Immature natural killer cell (primary cell): ENCODE data around the gene GBA2. TPM values are rescaled to one million over a fixed set of nuclear protein-coding genes. Genes with fewer than 3 reads are reported as not detected.

ENCODE experiments used
- DNase-seq, 3 donors: peaks; one replicate each; pipeline ENCODE4 v3.0.0; 2022; ENCODE audit warnings: mixed read lengths in 1 of 3
- H3K27ac Mint-ChIP-seq, 6 donors: one replicate each; pipeline ENCODE4 v1.8.0; 2020; ENCODE audit warnings: mixed read lengths in 6 of 6, mild to moderate bottlenecking in 5 of 6, inconsistent platforms in 4 of 6, moderate library complexity in 3 of 6
- H3K27me3 Mint-ChIP-seq, 3 donors: one replicate each; pipeline ENCODE4 v1.8.0; 2020 to 2021; ENCODE audit warnings: low read depth in 3 of 3, mild to moderate bottlenecking in 3 of 3, mixed read lengths in 3 of 3, moderate library complexity in 3 of 3, inconsistent platforms in 1 of 3
- H3K36me3 Mint-ChIP-seq, 3 donors: one replicate each; pipeline ENCODE4 v1.8.0; 2020; ENCODE audit warnings: mixed read lengths in 3 of 3, inconsistent platforms in 2 of 3, mild to moderate bottlenecking in 2 of 3
- H3K4me1 Mint-ChIP-seq, 2 donors: one replicate each; pipeline ENCODE4 v1.8.0; 2020; ENCODE audit warnings: inconsistent platforms in 2 of 2, mild to moderate bottlenecking in 2 of 2, mixed read lengths in 2 of 2, moderate library complexity in 1 of 2
- H3K4me3 Mint-ChIP-seq, 5 donors: one replicate each; pipeline ENCODE4 v1.8.0; 2020; ENCODE audit warnings: mild to moderate bottlenecking in 5 of 5, mixed read lengths in 5 of 5, inconsistent platforms in 3 of 5, moderate library complexity in 3 of 5
- H3K9me3 Mint-ChIP-seq, 6 donors: one replicate each; pipeline ENCODE4 v1.8.0; 2020; ENCODE audit warnings: mild to moderate bottlenecking in 6 of 6, mixed read lengths in 6 of 6, inconsistent platforms in 4 of 6, moderate library complexity in 3 of 6
- polyA plus RNA-seq, 3 donors: library from polyadenylated mRNA; unstranded; fragments of 300-500 nt; fragmentation: Illumina TruSeq; gene quantifications; one replicate each; pipeline ENCODE4 v1.2.3, GENCODE V29; 2021

Gene GBA2
- polyA plus RNA-seq, 3 donors from 2014 or later, result 20.3 to 43.3 (median 37.4) TPM

GRCh38 chr9:35714579-35715252, 34.3 kb downstream of the GBA2 start:
- Mint-ChIP-seq H3K4me3 (no peak overlapping the region), H3K27ac (peak overlapping the region in 4 of 6 donors; percentile 40 to 66 (median 48)), H3K27me3 (peaks cover 0 to 7% (median 2%) of the 10 kb centered on the region in 3 donors), H3K9me3 (no peaks in the 10 kb centered on the region), H3K36me3 (peaks cover 32 to 73% (median 40%) of the 10 kb centered on the region in 3 donors), H3K4me1 (no peaks in the 10 kb centered on the region)
- no peak for DNase-seq

- H3K4me1 Mint-ChIP-seq, result no peaks in the 10 kb centered on the region
- peaks cover 26 to 70% (median 35%) of the 10 kb centered on the region in 3 donors for H3K36me3 Mint-ChIP-seq
- H3K4me3 Mint-ChIP-seq, result no peak overlapping the region
- peak overlapping the region in 3 of 6 donors; percentile 5 to 40 (median 39) for H3K27ac Mint-ChIP-seq
- no peaks in the 10 kb centered on the region for H3K9me3 Mint-ChIP-seq
- DNase-seq, result no peak
- H3K27me3 Mint-ChIP-seq, result peaks cover 0 to 5% (median 2%) of the 10 kb centered on the region in 3 donors
Observed at GRCh38 chr9:35714123-35714522, 34.9 kb downstream of the GBA2 start.

GRCh38 chr9:35713578-35713977, 35.5 kb downstream of the GBA2 start:
- H3K36me3 Mint-ChIP-seq, result peaks cover 25 to 75% (median 38%) of the 10 kb centered on the region in 3 donors
- H3K27me3 Mint-ChIP-seq, result peaks cover 0 to 5% (median 2%) of the 10 kb centered on the region in 3 donors
- H3K27ac Mint-ChIP-seq, result peak overlapping the region in 1 of 6 donors; percentile 61
- H3K4me1 Mint-ChIP-seq, result no peaks in the 10 kb centered on the region
- no peak overlapping the region for H3K4me3 Mint-ChIP-seq
- H3K9me3 Mint-ChIP-seq, result no peaks in the 10 kb centered on the region
- DNase-seq, result no peak

GRCh38 chr9:35712762-35713400, 36.1 kb downstream of the GBA2 start:
- Mint-ChIP-seq H3K27ac (no peak overlapping the region), H3K4me3 (no peak overlapping the region), H3K36me3 (peaks cover 21 to 75% (median 42%) of the 10 kb centered on the region in 3 donors), H3K4me1 (no peaks in the 10 kb centered on the region), H3K27me3 (peaks cover 0 to 5% (median 2%) of the 10 kb centered on the region in 3 donors), H3K9me3 (no peaks in the 10 kb centered on the region)
- no peak for DNase-seq

- H3K36me3 Mint-ChIP-seq, result peaks cover 27 to 81% (median 49%) of the 10 kb centered on the region in 3 donors
- H3K4me3 Mint-ChIP-seq, result no peak overlapping the region
- DNase-seq, result no peak
- H3K4me1 Mint-ChIP-seq, result no peaks in the 10 kb centered on the region
- H3K9me3 Mint-ChIP-seq, result no peaks in the 10 kb centered on the region
- H3K27me3 Mint-ChIP-seq, result peaks cover 0 to 2% (median 2%) of the 10 kb centered on the region in 3 donors
- H3K27ac Mint-ChIP-seq, result peak overlapping the region in 2 of 6 donors; percentile 39 to 83
Observed at GRCh38 chr9:35711501-35712428, 37.3 kb downstream of the GBA2 start.

GRCh38 chr9:35710818-35711500, 38.1 kb downstream of the GBA2 start:
- DNase-seq, result no peak
- no peaks in the 10 kb centered on the region for H3K9me3 Mint-ChIP-seq
- H3K27me3 Mint-ChIP-seq, result peaks cover 0 to 2% (median 2%) of the 10 kb centered on the region in 3 donors
- no peaks in the 10 kb centered on the region for H3K4me1 Mint-ChIP-seq
- H3K36me3 Mint-ChIP-seq, result peaks cover 21 to 80% (median 44%) of the 10 kb centered on the region in 3 donors
- peak overlapping the region in 3 of 6 donors; percentile 2 to 39 (median 30) for H3K27ac Mint-ChIP-seq
- H3K4me3 Mint-ChIP-seq, result no peak overlapping the region

GRCh38 chr9:35708146-35708545, 40.9 kb downstream of the GBA2 start:
- no peak for DNase-seq
- H3K4me3 Mint-ChIP-seq, result no peak overlapping the region
- H3K4me1 Mint-ChIP-seq, result no peaks in the 10 kb centered on the region
- H3K36me3 Mint-ChIP-seq, result peaks cover 10 to 76% (median 48%) of the 10 kb centered on the region in 3 donors
- no peaks in the 10 kb centered on the region for H3K9me3 Mint-ChIP-seq
- peaks cover 0 to 2% (median 0%) of the 10 kb centered on the region in 3 donors for H3K27me3 Mint-ChIP-seq
- peak overlapping the region in 2 of 6 donors; percentile 9 to 60 for H3K27ac Mint-ChIP-seq

- no peak overlapping the region for H3K4me3 Mint-ChIP-seq
- DNase-seq, result no peak
- H3K27ac Mint-ChIP-seq, result peak overlapping the region in 2 of 6 donors; percentile 55 to 68
- peaks cover 16 to 77% (median 52%) of the 10 kb centered on the region in 3 donors for H3K36me3 Mint-ChIP-seq
- no peaks in the 10 kb centered on the region for H3K9me3 Mint-ChIP-seq
- H3K4me1 Mint-ChIP-seq, result no peaks in the 10 kb centered on the region
- peaks cover 0 to 2% (median 0%) of the 10 kb centered on the region in 3 donors for H3K27me3 Mint-ChIP-seq
Observed at GRCh38 chr9:35706951-35707350, 42.1 kb downstream of the GBA2 start.

- DNase-seq, result no peak
- no peaks in the 10 kb centered on the region for H3K4me1 Mint-ChIP-seq
- peaks cover 16 to 68% (median 47%) of the 10 kb centered on the region in 3 donors for H3K36me3 Mint-ChIP-seq
- no peak overlapping the region for H3K4me3 Mint-ChIP-seq
- peak overlapping the region in 1 of 6 donors; percentile 58 for H3K27ac Mint-ChIP-seq
- H3K9me3 Mint-ChIP-seq, result no peaks in the 10 kb centered on the region
- peaks cover 0 to 2% (median 0%) of the 10 kb centered on the region in 3 donors for H3K27me3 Mint-ChIP-seq
Observed at GRCh38 chr9:35705836-35706430, 43.1 kb downstream of the GBA2 start.

- H3K27me3 Mint-ChIP-seq, result no peaks in the 10 kb centered on the region
- peaks cover 16 to 62% (median 42%) of the 10 kb centered on the region in 3 donors for H3K36me3 Mint-ChIP-seq
- no peak for DNase-seq
- no peak overlapping the region for H3K4me3 Mint-ChIP-seq
- no peaks in the 10 kb centered on the region for H3K4me1 Mint-ChIP-seq
- H3K9me3 Mint-ChIP-seq, result no peaks in the 10 kb centered on the region
- H3K27ac Mint-ChIP-seq, result peak overlapping the region in 1 of 6 donors; percentile 58
Observed at GRCh38 chr9:35705372-35705771, 43.7 kb downstream of the GBA2 start.

- no peaks in the 10 kb centered on the region for H3K27me3 Mint-ChIP-seq
- H3K9me3 Mint-ChIP-seq, result no peaks in the 10 kb centered on the region
- no peak for DNase-seq
- no peaks in the 10 kb centered on the region for H3K4me1 Mint-ChIP-seq
- H3K36me3 Mint-ChIP-seq, result peaks cover 16 to 56% (median 40%) of the 10 kb centered on the region in 3 donors
- no peak overlapping the region for H3K4me3 Mint-ChIP-seq
- peak overlapping the region in 2 of 6 donors; percentile 28 to 41 for H3K27ac Mint-ChIP-seq
Observed at GRCh38 chr9:35703906-35704672, 44.9 kb downstream of the GBA2 start.

GRCh38 chr9:35702696-35703095, 46.3 kb downstream of the GBA2 start:
- no peaks in the 10 kb centered on the region for H3K9me3 Mint-ChIP-seq
- no peak overlapping the region for H3K4me3 Mint-ChIP-seq
- DNase-seq, result no peak
- H3K36me3 Mint-ChIP-seq, result peaks cover 14 to 46% (median 33%) of the 10 kb centered on the region in 3 donors
- H3K4me1 Mint-ChIP-seq, result peaks cover 0 to 2% of the 10 kb centered on the region in 2 donors
- peak overlapping the region in 1 of 6 donors; percentile 53 for H3K27ac Mint-ChIP-seq
- no peaks in the 10 kb centered on the region for H3K27me3 Mint-ChIP-seq
